H9 (cell line): ENCODE measurements around the gene RAD21L1. TPM values are rescaled to one million over a fixed set of nuclear protein-coding genes. Genes with fewer than 3 reads are reported as not detected.

ENCODE experiments used
- DNase-seq: peaks from one replicate; pipeline ENCODE4 v3.0.0-alpha.2; 2017
- H2AFZ ChIP-seq: one replicate; pipeline ENCODE4 v1.6.1; 2013; ENCODE audit warnings: mild to moderate bottlenecking, low read length, control low read depth, moderate library complexity
- H2AK5ac ChIP-seq: 2 replicates; pipeline ENCODE4 v1.6.1; 2013; ENCODE audit warnings: low read length, control low read depth, mixed read lengths; ENCODE audit not compliant: insufficient read length
- H2BK120ac ChIP-seq: one replicate; pipeline ENCODE4 v1.6.1; 2013; ENCODE audit warnings: low read depth, mild to moderate bottlenecking, low read length, control low read depth, inconsistent platforms; ENCODE audit not compliant: poor library complexity, severe bottlenecking
- H2BK12ac ChIP-seq: 2 replicates; pipeline ENCODE4 v1.6.1; 2013; ENCODE audit warnings: low read length, control low read depth, mixed read lengths, low read depth; ENCODE audit not compliant: insufficient read length
- H2BK15ac ChIP-seq: 2 replicates; pipeline ENCODE4 v1.6.1; 2013; ENCODE audit warnings: low read depth, low read length, control low read depth
- H2BK20ac ChIP-seq: one replicate; pipeline ENCODE4 v1.6.1; 2013; ENCODE audit warnings: low read depth, mild to moderate bottlenecking, low read length, control low read depth, inconsistent platforms; ENCODE audit not compliant: poor library complexity, severe bottlenecking
- H2BK5ac ChIP-seq: 2 replicates; pipeline ENCODE4 v1.6.1; 2013; ENCODE audit warnings: low read length, control low read depth, mixed read lengths; ENCODE audit not compliant: insufficient read length
- H3K14ac ChIP-seq: 2 replicates; pipeline ENCODE4 v1.6.1; 2013; ENCODE audit warnings: low read length, control low read depth; ENCODE audit not compliant: insufficient read depth
- H3K18ac ChIP-seq: 2 replicates; pipeline ENCODE4 v1.6.1; 2013; ENCODE audit warnings: low read depth, mild to moderate bottlenecking, mixed read lengths, low read length, control low read depth; ENCODE audit not compliant: insufficient read length
- H3K23ac ChIP-seq: 2 replicates; pipeline ENCODE4 v1.6.1; 2013; ENCODE audit warnings: low read length, control low read depth, mixed read lengths, low read depth; ENCODE audit not compliant: insufficient read length
- H3K23me2 ChIP-seq: 2 replicates; pipeline ENCODE4 v1.6.1; 2013; ENCODE audit warnings: low read depth, mild to moderate bottlenecking, mixed read lengths, low read length, control low read depth; ENCODE audit not compliant: insufficient read length, poor library complexity, severe bottlenecking
- H3K27ac ChIP-seq: 2 replicates; pipeline ENCODE4 v1.5.1; 2013; ENCODE audit warnings: low read length, control low read depth, mixed read lengths, low read depth; ENCODE audit not compliant: insufficient read length
- H3K27me3 ChIP-seq: 2 replicates; pipeline ENCODE4 v1.6.1; 2013; ENCODE audit warnings: low read length, control low read depth, inconsistent platforms; ENCODE audit not compliant: insufficient read depth
- H3K4ac ChIP-seq: 2 replicates; pipeline ENCODE4 v1.6.1; 2013; ENCODE audit warnings: low read depth, mild to moderate bottlenecking, control low read depth, inconsistent platforms, low read length, moderate library complexity
- H3K4me1 ChIP-seq: 2 replicates; pipeline ENCODE4 v1.6.1; 2013; ENCODE audit warnings: low read length, control low read depth, inconsistent platforms; ENCODE audit not compliant: insufficient read depth
- H3K4me2 ChIP-seq: 2 replicates; pipeline ENCODE4 v1.6.1; 2013; ENCODE audit warnings: low read length, control low read depth, mixed read lengths; ENCODE audit not compliant: insufficient read length, insufficient read depth
- H3K56ac ChIP-seq: 2 replicates; pipeline ENCODE4 v1.6.1; 2013; ENCODE audit warnings: low read depth, mild to moderate bottlenecking, mixed read lengths, low read length, control low read depth; ENCODE audit not compliant: insufficient read length
- H3K79me1 ChIP-seq: 2 replicates; pipeline ENCODE4 v1.6.1; 2013; ENCODE audit warnings: low read depth, mild to moderate bottlenecking, moderate library complexity, low read length, control low read depth, inconsistent platforms; ENCODE audit not compliant: insufficient read depth, poor library complexity, severe bottlenecking
- H3K79me2 ChIP-seq: 2 replicates; pipeline ENCODE4 v1.6.1; 2013; ENCODE audit warnings: low read length, control low read depth, inconsistent platforms; ENCODE audit not compliant: insufficient read depth
- H3K9ac ChIP-seq: 2 replicates; pipeline ENCODE4 v1.6.1; 2013; ENCODE audit warnings: low read length, control low read depth, mixed read lengths; ENCODE audit not compliant: insufficient read length; ENCODE audit errors: extremely low read depth
- H3K9me3 ChIP-seq: one replicate; pipeline ENCODE4 v1.6.1; 2013; ENCODE audit warnings: low read depth, low read length, inconsistent platforms; ENCODE audit not compliant: control insufficient read depth
- H3T11ph ChIP-seq: one replicate; pipeline ENCODE4 v1.6.1; 2013; ENCODE audit warnings: mild to moderate bottlenecking, low read length, control low read depth, inconsistent platforms
- H4K20me1 ChIP-seq: one replicate; pipeline ENCODE4 v1.6.1; 2013; ENCODE audit not compliant: control insufficient read depth, insufficient read length, insufficient read depth
- H4K5ac ChIP-seq: 2 replicates; pipeline ENCODE4 v1.6.1; 2013; ENCODE audit warnings: low read depth, mild to moderate bottlenecking, mixed read lengths, low read length, control low read depth; ENCODE audit not compliant: insufficient read length
- H4K8ac ChIP-seq: replicated peaks from 2 replicates; pipeline ENCODE4 v1.6.1; 2013; ENCODE audit warnings: low read length, control low read depth, mixed read lengths, low read depth; ENCODE audit not compliant: insufficient read length
- H4K91ac ChIP-seq: 2 replicates; pipeline ENCODE4 v1.6.1; 2013; ENCODE audit warnings: low read depth, mild to moderate bottlenecking, moderate library complexity, mixed read lengths, low read length, control low read depth; ENCODE audit not compliant: insufficient read length
- H3K27ac Mint-ChIP-seq, 3 experiments: 2 replicates in 2 of 3; 3 replicates in 1 of 3; pipeline ENCODE4 v1.8.0; 2020 to 2021; ENCODE audit warnings: mixed read lengths in 3 of 3, mild to moderate bottlenecking in 1 of 3, moderate library complexity in 1 of 3
- H3K27me3 Mint-ChIP-seq: 2 replicates; pipeline ENCODE4 v1.8.0; 2021; ENCODE audit warnings: low read depth, mild to moderate bottlenecking, moderate library complexity, mixed read lengths
- H3K36me3 Mint-ChIP-seq, 3 experiments: 2 replicates in 2 of 3; 3 replicates in 1 of 3; pipeline ENCODE4 v1.8.0; 2020 to 2021; ENCODE audit warnings: low read depth in 3 of 3, mixed read lengths in 3 of 3; ENCODE audit not compliant: insufficient read depth in 1 of 3
- H3K4me1 Mint-ChIP-seq, 2 experiments: 2 replicates each; pipeline ENCODE4 v1.8.0; 2020; ENCODE audit warnings: mixed read lengths in 2 of 2
- H3K4me3 Mint-ChIP-seq, 2 experiments: 2 replicates in 1 of 2; 3 replicates in 1 of 2; pipeline ENCODE4 v1.8.0; 2020 to 2021; ENCODE audit warnings: mild to moderate bottlenecking in 2 of 2, mixed read lengths in 2 of 2, moderate library complexity in 1 of 2
- H3K9me3 Mint-ChIP-seq, 2 experiments: 2 replicates in 1 of 2; 3 replicates in 1 of 2; pipeline ENCODE4 v1.8.0; 2020; ENCODE audit warnings: mild to moderate bottlenecking in 2 of 2, mixed read lengths in 2 of 2, moderate library complexity in 1 of 2
- CTCF ChIP-seq: fragments of 200-600 bp; sonication (generic); conservative IDR thresholded peaks from 3 replicates; pipeline ENCODE4 v1.8.0; 2021; ENCODE audit warnings: antibody characterized with exemption, mild to moderate bottlenecking
- WGBS: extraction: QIAGEN DNeasy Blood & Tissue Kit; methylation state at CpG from one replicate; pipeline ENCODE4 v1.1.7; 2013; ENCODE audit warnings: missing lambda C conversion rate, low lambda C conversion rate, mixed read lengths; ENCODE audit not compliant: insufficient read length; ENCODE audit errors: extremely low coverage; 5-methylcytosine and 5-hydroxymethylcytosine counted together
- total RNA-seq: library from RNA; stranded (reverse); gene quantifications from 2 replicates; pipeline ENCODE4 v1.2.1, GENCODE V29; 2021

Gene RAD21L1
- total RNA-seq, 1 experiment from 2014 or later = not detected

GRCh38 chr20:1263853-1264252 lies 38.0 kb downstream of the RAD21L1 start:
- H2AFZ ChIP-seq = no peak overlapping the region
- DNase-seq = no peak
- no peak overlapping the region for H3K27ac ChIP-seq
- Mint-ChIP-seq H3K27me3 (peaks cover 28% of the 10 kb centered on the region), H3K36me3 (no peaks in the 10 kb centered on the region), H3K27ac (no peak overlapping the region), H3K4me1 (peaks cover 16 to 27% of the 10 kb centered on the region in 2 experiments), H3K4me3 (no peak overlapping the region), H3K9me3 (no peaks in the 10 kb centered on the region; a peak in 1 of 5 replicates)
- no peak overlapping the region for H2BK5ac ChIP-seq
- no peaks in the 10 kb centered on the region for H3K23me2 ChIP-seq
- H4K5ac ChIP-seq = no peak overlapping the region
- no peak overlapping the region for H3K14ac ChIP-seq
- H4K20me1 ChIP-seq = no peaks in the 10 kb centered on the region
- WGBS = no CpG with 5 or more reads among the region's 1 CpG
- H3K9ac ChIP-seq = no peak overlapping the region
- no peak overlapping the region for H3K4me2 ChIP-seq
- no peaks in the 10 kb centered on the region for H3K9me3 ChIP-seq
- H4K8ac ChIP-seq = no peak overlapping the region
- no peak overlapping the region for H3K18ac ChIP-seq
- H3K79me1 ChIP-seq = no peaks in the 10 kb centered on the region
- no peak overlapping the region for H3K4ac ChIP-seq
- H3K27me3 ChIP-seq = no peaks in the 10 kb centered on the region
- H2BK12ac ChIP-seq = no peak overlapping the region
- no peak overlapping the region for H3K23ac ChIP-seq
- H4K91ac ChIP-seq = no peak overlapping the region
- TF ChIP-seq CTCF = no peak
- no peak overlapping the region for H3K56ac ChIP-seq
- H3K79me2 ChIP-seq = no peaks in the 10 kb centered on the region
- no peak overlapping the region for H2BK120ac ChIP-seq
- H3K4me1 ChIP-seq = no peaks in the 10 kb centered on the region
- H2AK5ac ChIP-seq = no peak overlapping the region
- H2BK20ac ChIP-seq = no peak overlapping the region
- no peak overlapping the region for H2BK15ac ChIP-seq
- H3T11ph ChIP-seq = no peak overlapping the region
